ENCODE data around the gene CMSS1.

Gene CMSS1

GRCh38 chr3:99878005-99878404 is 60.3 kb downstream of the CMSS1 start:
- TF ChIP-seq CTCF (IDR thresholded peaks at IDR 0.05; ENCODE audit: low read depth, low read length) = no peak
- DNase-seq (ENCODE audit: extremely low read depth, low read depth) = no peak

GRCh38 chr3:99879275-99879674 is 61.6 kb downstream of the CMSS1 start:
- DNase-seq (ENCODE audit: extremely low read depth, low read depth) = no peak
- TF ChIP-seq CTCF (IDR thresholded peaks at IDR 0.05; ENCODE audit: low read depth, low read length) = no peak

DNA sequence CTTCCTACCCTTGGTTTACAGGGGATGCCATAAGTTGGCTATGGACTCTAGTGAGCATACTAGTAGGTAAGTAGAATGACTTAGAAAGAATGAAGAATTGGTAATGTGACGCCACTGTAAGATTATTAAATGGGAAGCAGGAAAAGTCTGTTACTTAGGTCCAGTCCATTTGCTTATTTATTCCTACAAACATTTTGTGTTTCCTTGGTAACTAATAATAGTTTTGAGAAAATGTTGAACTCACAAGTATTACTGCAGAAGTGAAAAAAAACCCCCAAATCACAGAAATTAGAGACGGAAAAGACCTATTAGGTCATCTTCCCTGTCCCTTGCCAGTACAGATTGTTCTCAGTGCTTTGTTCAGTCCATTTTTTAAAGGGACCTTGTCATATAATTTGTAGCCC is 63.5 kb downstream of the CMSS1 start:
- no peak for DNase-seq (ENCODE audit: extremely low read depth, low read depth)
- no peak for TF ChIP-seq CTCF (IDR thresholded peaks at IDR 0.05; ENCODE audit: low read depth, low read length)

DNA sequence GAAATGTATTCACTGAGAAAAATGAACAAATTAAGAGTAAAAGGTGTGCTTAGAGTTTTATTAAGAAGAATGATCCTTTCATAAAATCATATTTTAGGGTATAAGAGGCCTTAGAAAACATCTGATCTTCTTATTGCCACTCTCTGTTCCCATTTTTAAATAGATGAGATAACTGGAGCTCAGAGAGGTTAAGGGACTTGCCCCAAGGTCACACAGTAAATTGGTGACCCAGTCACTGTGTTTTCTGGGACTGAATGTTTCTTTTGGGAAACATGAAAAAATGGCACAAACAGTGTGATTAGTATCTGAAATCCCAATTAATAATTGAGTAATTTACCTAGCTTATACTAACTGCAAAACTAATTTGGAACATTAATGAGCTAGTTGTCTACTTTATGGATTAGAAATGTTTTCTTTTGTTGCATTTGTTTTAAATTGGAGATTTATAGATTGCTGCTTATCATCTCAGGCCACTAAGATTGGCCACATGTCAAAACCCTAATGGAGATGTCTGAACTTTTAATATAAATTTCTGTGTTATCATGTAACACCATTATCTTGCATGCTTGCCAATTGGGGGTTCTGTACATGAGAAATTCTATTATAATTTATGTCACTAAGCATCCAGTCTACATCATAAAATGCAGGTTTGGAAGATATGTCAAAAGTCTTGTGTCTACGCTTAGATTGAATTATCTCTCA is 64.9 kb downstream of the CMSS1 start:
- TF ChIP-seq CTCF (IDR thresholded peaks at IDR 0.05; ENCODE audit: low read depth, low read length) = no peak
- DNase-seq (ENCODE audit: extremely low read depth, low read depth) = no peak

GRCh38 chr3:99883138-99883461 is 65.4 kb downstream of the CMSS1 start:
- DNase-seq (ENCODE audit: extremely low read depth, low read depth) = no peak
- TF ChIP-seq CTCF (IDR thresholded peaks at IDR 0.05; ENCODE audit: low read depth, low read length) = no peak

- no peak for DNase-seq (ENCODE audit: extremely low read depth, low read depth)
- TF ChIP-seq CTCF (IDR thresholded peaks at IDR 0.05; ENCODE audit: low read depth, low read length) = no peak
These were observed 66.0 kb downstream of the CMSS1 start for GRCh38 chr3:99883693-99884092.

DNA sequence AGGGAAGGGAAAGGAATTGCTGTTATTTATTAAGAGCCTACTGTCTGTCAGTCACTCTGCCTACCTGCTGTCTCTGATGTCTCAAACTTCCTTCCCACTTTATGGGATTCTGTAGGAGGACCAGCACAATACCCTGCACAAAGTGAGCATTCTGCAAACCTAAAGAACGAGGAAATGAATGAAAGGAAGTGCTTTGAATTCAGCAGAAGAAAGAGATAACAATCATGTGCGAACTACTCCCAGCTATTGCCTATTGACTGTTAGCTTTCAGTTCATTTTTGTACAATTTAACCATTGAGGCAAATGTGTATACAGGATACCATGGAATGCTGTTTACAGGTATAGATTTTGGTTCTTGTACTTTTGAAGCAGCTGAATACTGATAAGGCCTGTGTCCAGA is 66.8 kb downstream of the CMSS1 start:
- no peak for DNase-seq (ENCODE audit: extremely low read depth, low read depth)
- TF ChIP-seq CTCF (IDR thresholded peaks at IDR 0.05; ENCODE audit: low read depth, low read length) = no peak

All from AG09319 (cell line).